Left ventricle myocardium superior (tissue), 1 donor: ENCODE measurements around the gene ZNF207. TPM values are rescaled to one million over a fixed set of nuclear protein-coding genes. Genes with fewer than 3 reads are reported as not detected.
"Not testable (repeated sequence)": the region's sequence is repeated elsewhere in the genome, so short reads cannot be mapped to it uniquely, and the experiment has no call there.

Experiments
- ATAC-seq: fragments of 200-7000 bp; cut with Tn5 transposase; one replicate; pipeline ENCODE4 v1.9.1; 2020; ENCODE audit warnings: mild to moderate bottlenecking, moderate library complexity
- DNase-seq: peaks from one replicate; pipeline ENCODE4 v3.0.0-alpha.2; 2020
- intact Hi-C: fragments of 100-400 bp; cut with micrococcal nuclease; formaldehyde crosslinking; loops from one replicate; pipeline ENCODE4 v1.11.0; 2022
- long read RNA-seq: library from polyadenylated mRNA; unstranded; transcript quantifications from one replicate; pipeline ENCODE4 v2.0.0, GENCODE V29; 2021
- total RNA-seq: library from RNA; stranded (reverse); fragmentation: NEBNext Ultra II Directional; extraction: Animal tissue kit (Norgen Biotek cat#: 25700); gene quantifications from one replicate; pipeline ENCODE4 v1.2.1, GENCODE V29; 2021
- donor health status: DM: no; HTN: yes; CAD: no; lungs with severe emphysema.

The ZNF207 gene
- total RNA-seq, result 54.9 TPM
- long read RNA-seq, full-length matches to known transcripts, result 13 of 25 reads
- long read RNA-seq, partial matches to known transcripts, result 6 of 25 reads
- long read RNA-seq, other reads (novel, unspliced or antisense), result 6 of 25 reads

GRCh38 chr17:32349854-32350665 is at the start of gene ZNF207:
TSS of gene ZNF207 (plus strand) at chr17:32350157. CDS start at chr17:32350286, 129 bp downstream.
- intact Hi-C loops, result no loop called here
- peak; percentile 95 for DNase-seq

GRCh38 chr17:32302037-32302436 is 47.9 kb upstream of the ZNF207 start:
- DNase-seq (no peak), ATAC-seq (no peak)
- intact Hi-C loops, result no loop called here

More at GRCh38 chr17:32349854-32350665, at the start of gene ZNF207:
- peak; percentile 99 for ATAC-seq

- intact Hi-C loops, result no loop called here
- DNase-seq, result no peak
- no peak for ATAC-seq
Measured at GRCh38 chr17:32302860-32303649, 46.9 kb upstream of the ZNF207 start.

- no peak for DNase-seq
- peak; percentile 90 for ATAC-seq
- intact Hi-C loops, result no loop called here
Measured at GRCh38 chr17:32303781-32304288, 46.1 kb upstream of the ZNF207 start.

- no peak for DNase-seq
- intact Hi-C loops, result no loop called here
- ATAC-seq, result no peak
Measured at GRCh38 chr17:32305049-32305448, 44.9 kb upstream of the ZNF207 start.

GRCh38 chr17:32307658-32308057 is 42.3 kb upstream of the ZNF207 start:
- DNase-seq, result no peak
- intact Hi-C loops, result no loop called here
- ATAC-seq, result no peak

GRCh38 chr17:32311028-32311536 is 38.9 kb upstream of the ZNF207 start:
- ATAC-seq (peak; percentile 50), DNase-seq (no peak)
- intact Hi-C loops, result no loop called here

- ATAC-seq (no peak), DNase-seq (no peak)
- intact Hi-C loops, result loop anchor here (5.0 kb wide), 1 partner anchor 62 kb away; no protein-coding TSS in a partner anchor
Measured at GRCh38 chr17:32314636-32315035, 35.3 kb upstream of the ZNF207 start.

- DNase-seq (no peak), ATAC-seq (no peak)
- intact Hi-C loops, result loop anchor here (5.0 kb wide), 1 partner anchor 63 kb away; no protein-coding TSS in a partner anchor
Measured at GRCh38 chr17:32315171-32315570, 34.8 kb upstream of the ZNF207 start.

GRCh38 chr17:32316653-32317052 is 33.3 kb upstream of the ZNF207 start:
- not testable (repeated sequence) for DNase-seq, ATAC-seq
- intact Hi-C loops, result loop anchor here (5.0 kb wide), 1 partner anchor 64 kb away; no protein-coding TSS in a partner anchor

GRCh38 chr17:32317353-32317752 is 32.6 kb upstream of the ZNF207 start:
- no peak for DNase-seq
- ATAC-seq, result no peak
- intact Hi-C loops, result loop anchor here (5.0 kb wide), 1 partner anchor 65 kb away; no protein-coding TSS in a partner anchor

- no peak for ATAC-seq
- intact Hi-C loops, result loop anchor here (5.0 kb wide), 1 partner anchor 66 kb away; no protein-coding TSS in a partner anchor
Measured at GRCh38 chr17:32318071-32318470, 31.9 kb upstream of the ZNF207 start.

GRCh38 chr17:32319548-32319905 is 30.4 kb upstream of the ZNF207 start:
- peak; percentile 86 for DNase-seq
- intact Hi-C loops, result loop anchor here (5.0 kb wide), 1 partner anchor 67 kb away; no protein-coding TSS in a partner anchor
- ATAC-seq, result peak; percentile 94

More at GRCh38 chr17:32318071-32318470, 31.9 kb upstream of the ZNF207 start:
- DNase-seq, result no peak

- DNase-seq, ATAC-seq, intact Hi-C loops: not testable (repeated sequence)
Measured at GRCh38 chr17:32320080-32320479, 29.9 kb upstream of the ZNF207 start.

- no peak for ATAC-seq
- intact Hi-C loops, result no loop called here
- no peak for DNase-seq
Measured at GRCh38 chr17:32320847-32321246, 29.1 kb upstream of the ZNF207 start.

- intact Hi-C loops, result no loop called here
- ATAC-seq (no peak), DNase-seq (no peak)
Measured at GRCh38 chr17:32323046-32323445, 26.9 kb upstream of the ZNF207 start.

- ATAC-seq, result no peak
- intact Hi-C loops, result no loop called here
Measured at GRCh38 chr17:32323811-32324491, 26.0 kb upstream of the ZNF207 start.

GRCh38 chr17:32327911-32328310 is 22.0 kb upstream of the ZNF207 start:
- no peak for ATAC-seq
- intact Hi-C loops, result no loop called here
- no peak for DNase-seq

More at GRCh38 chr17:32323811-32324491, 26.0 kb upstream of the ZNF207 start:
- DNase-seq, result no peak

- no peak for DNase-seq
- no peak for ATAC-seq
- intact Hi-C loops, result no loop called here
Measured at GRCh38 chr17:32330147-32330546, 19.8 kb upstream of the ZNF207 start.
